Psoas muscle (tissue), 8 donors: ENCODE results near the gene NGDN. TPM values are rescaled to one million over a fixed set of nuclear protein-coding genes. Genes with fewer than 3 reads are reported as not detected.

Experiments
- ATAC-seq, 4 donors: fragments of 200-7000 bp; cut with Tn5 transposase; one replicate each; pipeline ENCODE4 v1.9.1; 2020; ENCODE audit warnings: moderate library complexity in 3 of 4, mild to moderate bottlenecking in 2 of 4
- DNase-seq, 2 donors: peaks; one replicate each; pipeline ENCODE4 v3.0.0-alpha.2; 2020
- H3K27ac ChIP-seq: fragments of 200-600 bp; one replicate; pipeline ENCODE4 v1.8.0; 2022
- H3K27me3 ChIP-seq, 3 donors: fragments of 200-600 bp in 1 of 3; one replicate each; pipeline versions ENCODE4 v1.6.1 to v1.8.0; 2013 to 2022; ENCODE audit warnings: low read length in 2 of 3, mild to moderate bottlenecking in 2 of 3, moderate library complexity in 1 of 3; ENCODE audit not compliant: insufficient read depth in 3 of 3
- H3K36me3 ChIP-seq, 2 donors: fragments of 200-600 bp in 1 of 2; one replicate each; pipeline versions ENCODE4 v1.6.1 to v1.8.0; 2013 to 2022; ENCODE audit warnings: low read depth in 1 of 2, mild to moderate bottlenecking in 1 of 2, moderate library complexity in 1 of 2; ENCODE audit not compliant: insufficient read depth in 1 of 2
- H3K4me1 ChIP-seq: fragments of 200-600 bp; one replicate; pipeline ENCODE4 v1.8.0; 2022
- H3K4me3 ChIP-seq: fragments of 200-600 bp; one replicate; pipeline ENCODE4 v1.8.0; 2022; ENCODE audit warnings: mild to moderate bottlenecking
- H3K9me3 ChIP-seq: fragments of 200-600 bp; one replicate; pipeline ENCODE4 v1.8.0; 2022
- WGBS, 3 donors: extraction: QIAGEN DNeasy Blood & Tissue Kit; methylation state at CpG; one replicate each; pipeline versions ENCODE4 v1.1.6 to v1.1.7; 2013; 5-methylcytosine and 5-hydroxymethylcytosine counted together
- intact Hi-C, 2 donors: fragments of 100-400 bp; cut with DNase I; formaldehyde crosslinking; loops; one replicate each; pipeline versions ENCODE4 v1.11.0 to v1.14.2; 2022
- polyA plus RNA-seq, 3 donors: library from polyadenylated mRNA; stranded (reverse); fragments of 200-250 nt; gene quantifications; one replicate each; pipeline ENCODE4 v1.2.3, GENCODE V29; 2013
- total RNA-seq, 4 donors: library from RNA; stranded (reverse); fragmentation: NEBNext Ultra II Directional in 2 of 4; extraction: Animal tissue kit (Norgen Biotek cat#: 25700) in 2 of 4; gene quantifications; one replicate each; pipeline versions ENCODE4 v1.2.1 to v1.2.4, GENCODE V29; 2021 to 2023
- TF ChIP-seq, protein P1 (sequence below): fragments of 200-600 bp; IDR thresholded peaks from one replicate; pipeline ENCODE4 v1.8.0; 2022; ENCODE audit warnings: antibody characterized with exemption
- donor health status: healthy with polysubstance abuse.
- donor health status: DM: no; HTN: no; CAD: no; lungs with moderate emphysema.
- donor health status: Bipolar disorder and iron deficiency.
- donor health status: healthy.
- donor health status: DM: yes; HTN: yes; CAD: no.
- donor health status: DM: no; HTN: no; CAD: no.
- donor health status: DM: no; HTN: no; CAD: no.
- donor health status: DM: yes; HTN: yes; CAD: no.

NGDN gene
- total and polyA plus RNA-seq, 7 donors: 20.3 to 91.1 (median 49.9) TPM

DNA sequence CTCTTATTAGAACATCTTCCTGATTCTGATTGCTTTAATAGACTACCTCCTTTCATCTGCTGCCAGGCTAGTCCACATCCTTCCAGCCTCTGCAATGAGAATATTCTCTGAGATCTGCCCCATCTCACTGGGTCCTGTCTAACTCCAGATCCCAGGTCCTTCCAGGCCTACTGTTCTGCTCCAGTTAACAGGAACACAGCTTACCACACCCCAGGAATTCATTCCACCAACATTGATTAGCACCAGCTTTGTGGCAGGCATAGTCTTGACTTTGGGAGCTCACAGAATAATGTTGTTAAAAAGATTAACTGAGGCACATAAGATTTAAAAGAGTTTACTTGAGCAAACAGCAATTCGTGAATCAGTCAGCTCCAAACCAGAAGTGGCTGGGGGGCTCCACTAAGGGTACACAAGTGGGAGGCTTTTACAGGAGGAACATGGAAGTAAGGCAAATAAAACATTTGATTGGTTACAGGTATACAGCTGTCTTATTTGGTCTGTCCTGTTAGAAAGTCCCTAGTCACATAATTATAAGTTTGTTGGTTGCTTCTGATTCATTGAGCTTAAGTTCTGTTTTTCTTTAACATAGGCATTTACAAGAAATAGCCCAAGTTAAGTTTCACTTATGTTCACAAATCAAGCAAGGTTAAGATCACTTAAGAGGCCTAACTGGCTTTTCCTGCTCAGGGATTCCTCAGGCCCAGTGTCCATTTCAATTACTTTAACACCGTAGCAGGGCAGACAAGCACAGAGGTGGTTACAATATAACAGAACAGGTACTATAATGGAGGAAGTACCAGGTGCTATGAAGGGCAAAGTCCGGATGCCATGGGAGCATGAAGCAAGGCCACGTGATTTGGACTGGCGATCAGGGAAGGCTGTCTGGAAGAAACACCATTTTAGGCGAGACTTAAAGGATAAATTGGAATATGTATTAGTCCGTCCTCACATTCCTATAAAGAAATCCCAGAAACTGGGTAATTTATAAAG lies 21.8 kb upstream of the NGDN start:
- no peaks in the 10 kb centered on the region for H3K36me3 ChIP-seq
- H3K27ac ChIP-seq: peak overlapping the region; percentile 83
- no peak for DNase-seq
- ATAC-seq: no peak
- TF ChIP-seq, protein P1, sequence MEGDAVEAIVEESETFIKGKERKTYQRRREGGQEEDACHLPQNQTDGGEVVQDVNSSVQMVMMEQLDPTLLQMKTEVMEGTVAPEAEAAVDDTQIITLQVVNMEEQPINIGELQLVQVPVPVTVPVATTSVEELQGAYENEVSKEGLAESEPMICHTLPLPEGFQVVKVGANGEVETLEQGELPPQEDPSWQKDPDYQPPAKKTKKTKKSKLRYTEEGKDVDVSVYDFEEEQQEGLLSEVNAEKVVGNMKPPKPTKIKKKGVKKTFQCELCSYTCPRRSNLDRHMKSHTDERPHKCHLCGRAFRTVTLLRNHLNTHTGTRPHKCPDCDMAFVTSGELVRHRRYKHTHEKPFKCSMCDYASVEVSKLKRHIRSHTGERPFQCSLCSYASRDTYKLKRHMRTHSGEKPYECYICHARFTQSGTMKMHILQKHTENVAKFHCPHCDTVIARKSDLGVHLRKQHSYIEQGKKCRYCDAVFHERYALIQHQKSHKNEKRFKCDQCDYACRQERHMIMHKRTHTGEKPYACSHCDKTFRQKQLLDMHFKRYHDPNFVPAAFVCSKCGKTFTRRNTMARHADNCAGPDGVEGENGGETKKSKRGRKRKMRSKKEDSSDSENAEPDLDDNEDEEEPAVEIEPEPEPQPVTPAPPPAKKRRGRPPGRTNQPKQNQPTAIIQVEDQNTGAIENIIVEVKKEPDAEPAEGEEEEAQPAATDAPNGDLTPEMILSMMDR: no peak
- H3K27me3 ChIP-seq: peaks cover 0 to 6% (median 0%) of the 10 kb centered on the region in 3 donors
- peaks cover 6% of the 10 kb centered on the region for H3K4me1 ChIP-seq
- WGBS, 3 donors: 87 to 91% (median 89%) methylated on average over 7 of the region's 7 CpGs
- no peak overlapping the region for H3K4me3 ChIP-seq
- intact Hi-C loops: loop anchor here (5.0 kb wide), 1 partner anchor 120 kb away; no protein-coding TSS in a partner anchor
- no peaks in the 10 kb centered on the region for H3K9me3 ChIP-seq

DNA sequence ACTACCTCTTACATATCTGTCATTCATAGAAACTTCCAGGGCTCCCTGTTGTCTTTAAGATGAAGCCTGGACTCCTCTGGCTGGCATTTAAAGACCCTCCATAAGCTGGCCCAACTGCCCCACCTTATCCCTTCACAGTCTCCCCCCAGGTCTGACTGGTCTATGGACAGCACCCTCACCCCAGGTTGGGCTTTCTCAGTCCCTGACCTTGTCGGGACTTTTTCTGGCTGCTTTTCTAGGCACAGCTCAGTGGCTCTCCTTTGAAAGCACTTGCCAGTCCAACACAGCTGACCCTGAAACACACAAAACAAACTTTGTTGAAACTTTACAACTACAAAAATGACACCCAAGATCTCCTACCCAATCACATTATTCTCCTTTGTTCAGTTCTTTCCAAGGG lies 20.2 kb upstream of the NGDN start:
- Histone ChIP-seq H3K27me3 (peaks cover 0 to 6% (median 0%) of the 10 kb centered on the region in 3 donors), H3K27ac (no peak overlapping the region), H3K9me3 (no peaks in the 10 kb centered on the region), H3K4me1 (peaks cover 3% of the 10 kb centered on the region), H3K4me3 (no peak overlapping the region), H3K36me3 (no peaks in the 10 kb centered on the region)
- WGBS, 3 donors: 35 to 57% (median 56%) methylated on average over 1 of the region's 1 CpG
- TF ChIP-seq, protein P1: no peak
- ATAC-seq: no peak
- intact Hi-C loops: loop anchor here (5.0 kb wide), 1 partner anchor 122 kb away; no protein-coding TSS in a partner anchor
- DNase-seq: no peak

DNA sequence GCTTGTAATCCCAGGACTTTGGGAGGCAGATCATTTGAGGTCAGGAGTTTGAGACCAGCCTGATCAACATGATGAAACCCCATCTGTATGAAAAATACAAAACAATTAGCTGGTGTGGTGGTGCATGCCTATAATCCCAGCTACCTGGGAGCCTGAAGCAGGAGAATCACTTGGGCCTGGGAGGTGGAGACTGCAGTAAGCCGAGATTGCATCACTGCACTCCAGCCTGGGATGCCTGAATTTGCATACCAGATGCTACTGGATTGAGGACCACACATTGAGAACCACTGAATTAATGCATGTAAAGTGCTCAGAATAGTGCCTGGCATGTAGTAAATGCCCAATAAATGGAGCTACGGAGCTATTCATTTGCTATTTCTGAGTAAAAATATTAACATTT lies 19.1 kb upstream of the NGDN start:
- Histone ChIP-seq H3K4me3 (no peak overlapping the region), H3K36me3 (no peaks in the 10 kb centered on the region), H3K27ac (no peak overlapping the region), H3K4me1 (peaks cover 3% of the 10 kb centered on the region), H3K9me3 (no peaks in the 10 kb centered on the region), H3K27me3 (peaks cover 0 to 6% (median 0%) of the 10 kb centered on the region in 3 donors)
- WGBS, 3 donors: 51 to 80% (median 69%) methylated on average over 2 of the region's 2 CpGs
- TF ChIP-seq, protein P1: no peak
- DNase-seq (no peak), ATAC-seq (no peak)
- intact Hi-C loops: loop anchor here in 1 of 2 donors (10.0 kb wide), 1 partner anchor 186 kb away; no protein-coding TSS in a partner anchor

DNA sequence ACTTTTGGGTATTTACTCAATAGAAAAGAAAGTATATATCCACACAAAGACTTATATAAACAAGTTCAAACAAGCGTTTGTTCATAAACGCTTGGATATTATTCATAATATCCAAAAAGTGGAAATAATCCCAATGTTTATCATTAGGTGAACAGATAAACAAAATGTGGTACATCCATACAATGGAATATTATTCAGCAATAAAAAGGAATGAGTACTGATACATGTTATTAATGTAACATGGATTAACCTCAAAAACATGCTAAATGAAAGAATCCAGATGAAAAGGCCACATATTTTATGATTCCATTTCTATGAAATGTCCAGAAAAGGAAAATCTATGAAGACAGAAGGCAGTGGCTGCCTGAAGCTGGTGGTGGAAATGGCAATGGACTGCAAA lies 17.3 kb upstream of the NGDN start:
- ATAC-seq (no peak), DNase-seq (no peak)
- H3K4me1 ChIP-seq: no peaks in the 10 kb centered on the region
- no peaks in the 10 kb centered on the region for H3K36me3 ChIP-seq
- peaks cover 0 to 6% (median 0%) of the 10 kb centered on the region in 3 donors for H3K27me3 ChIP-seq
- WGBS, 3 donors: 94 to 99% (median 95%) methylated on average over 2 of the region's 2 CpGs
- TF ChIP-seq, protein P1: no peak
- no peaks in the 10 kb centered on the region for H3K9me3 ChIP-seq
- H3K4me3 ChIP-seq: no peak overlapping the region
- intact Hi-C loops: loop anchor here in 1 of 2 donors (10.0 kb wide), 1 partner anchor 187 kb away; no protein-coding TSS in a partner anchor
- no peak overlapping the region for H3K27ac ChIP-seq
